ENCODE measurements around the gene KIAA1217.
A peak's percentile ranks its signal among the peaks of the same experiment; 100 is the strongest.

Gene KIAA1217

DNA sequence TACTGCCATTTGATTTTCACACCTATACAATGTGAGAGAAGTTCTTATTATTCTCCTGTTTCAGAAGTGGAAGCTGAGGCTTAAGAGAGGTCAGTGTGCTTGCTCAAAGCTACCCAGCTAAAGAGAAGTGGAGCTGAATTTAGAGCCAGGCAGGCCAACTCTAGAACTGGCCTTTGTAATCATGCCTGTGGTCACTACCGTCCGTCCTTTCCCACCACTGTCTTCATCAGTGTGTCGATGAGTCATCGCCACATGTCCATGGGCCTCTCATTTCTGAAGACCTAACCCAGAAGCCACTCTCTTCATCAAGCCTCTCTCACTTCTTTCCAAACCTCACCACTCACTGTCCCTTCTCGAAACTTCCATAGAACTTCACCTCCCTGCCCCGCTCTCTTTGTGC, 237.8 kb downstream of the KIAA1217 start:
- Histone ChIP-seq H2BK12ac (ENCODE audit: low read length) (no peak overlapping the region), H3K27me3 (ENCODE audit: insufficient read depth, low read length) (no peaks in the 10 kb centered on the region), H3K9me3 (ENCODE audit: insufficient read depth, low read depth, low read length) (no peaks in the 10 kb centered on the region), H3K4ac (ENCODE audit: low read depth, low read length) (peak overlapping the region; percentile 8), H3K18ac (ENCODE audit: low read length) (no peak overlapping the region), H3K36me3 (ENCODE audit: control insufficient read depth in 1 of 2, insufficient read depth in 2 of 2, low read length in 2 of 2) (peaks cover 6 to 17% of the 10 kb centered on the region in 2 experiments), H3K4me1 (ENCODE audit: control insufficient read depth in 1 of 2, insufficient read depth in 2 of 2, low read length in 2 of 2) (peaks cover 8 to 9% of the 10 kb centered on the region in 2 experiments), H3K79me1 (ENCODE audit: low read length) (peaks cover 4% of the 10 kb centered on the region), H3K9ac (ENCODE audit: low read length) (no peak overlapping the region), H3K23ac (ENCODE audit: low read length) (no peak overlapping the region), H3K27ac (ENCODE audit: low read depth, low read length) (peak overlapping the region; percentile 9), H4K12ac (ENCODE audit: low read depth, low read length) (no peak overlapping the region), H4K8ac (ENCODE audit: low read depth, low read length) (peak overlapping the region; percentile 1), H2BK120ac (ENCODE audit: insufficient read depth, low read length, poor library complexity) (no peak overlapping the region), H3K14ac (ENCODE audit: low read length) (peak overlapping the region; percentile 41), H3K4me2 (ENCODE audit: low read length) (no peak overlapping the region), H3K4me3 (ENCODE audit: low read depth, low read length) (no peak overlapping the region), H2AFZ (ENCODE audit: insufficient read depth, low read length, poor library complexity) (no peak overlapping the region), H2BK5ac (ENCODE audit: low read depth, low read length, poor library complexity) (no peak overlapping the region), H2AK5ac (ENCODE audit: low read length) (no peak overlapping the region), H4K91ac (ENCODE audit: low read depth, low read length) (no peak overlapping the region), H3K79me2 (ENCODE audit: control insufficient read depth, insufficient read depth, low read length, poor library complexity) (peaks cover 3% of the 10 kb centered on the region)
- DNase-seq: peak in 1 of 2 donors; percentile 12
- no CpG with 5 or more reads among the region's 6 CpGs for WGBS (ENCODE audit: extremely low coverage, insufficient coverage, insufficient read length)

- Histone ChIP-seq H2BK120ac (ENCODE audit: insufficient read depth, low read length, poor library complexity) (no peak overlapping the region), H3K79me1 (ENCODE audit: low read length) (peaks cover 4% of the 10 kb centered on the region), H4K12ac (ENCODE audit: low read depth, low read length) (peak overlapping the region; percentile 70), H3K18ac (ENCODE audit: low read length) (peak overlapping the region; percentile 59), H3K4me3 (ENCODE audit: low read depth, low read length) (no peak overlapping the region), H3K27ac (ENCODE audit: low read depth, low read length) (no peak overlapping the region), H2BK5ac (ENCODE audit: low read depth, low read length, poor library complexity) (no peak overlapping the region), H4K8ac (ENCODE audit: low read depth, low read length) (no peak overlapping the region), H3K9ac (ENCODE audit: low read length) (no peak overlapping the region), H3K23ac (ENCODE audit: low read length) (no peak overlapping the region), H2AFZ (ENCODE audit: insufficient read depth, low read length, poor library complexity) (no peak overlapping the region), H3K36me3 (ENCODE audit: control insufficient read depth in 1 of 2, insufficient read depth in 2 of 2, low read length in 2 of 2) (peaks cover 7 to 18% of the 10 kb centered on the region in 2 experiments), H2BK12ac (ENCODE audit: low read length) (peak overlapping the region; percentile 84), H3K14ac (ENCODE audit: low read length) (no peak overlapping the region), H3K4me1 (ENCODE audit: control insufficient read depth in 1 of 2, insufficient read depth in 2 of 2, low read length in 2 of 2) (peaks cover 7 to 8% of the 10 kb centered on the region in 2 experiments), H3K9me3 (ENCODE audit: insufficient read depth, low read depth, low read length) (no peaks in the 10 kb centered on the region), H3K4me2 (ENCODE audit: low read length) (no peak overlapping the region), H4K91ac (ENCODE audit: low read depth, low read length) (peak overlapping the region; percentile 55), H2AK5ac (ENCODE audit: low read length) (peak overlapping the region; percentile 62), H3K79me2 (ENCODE audit: control insufficient read depth, insufficient read depth, low read length, poor library complexity) (peaks cover 3% of the 10 kb centered on the region), H3K4ac (ENCODE audit: low read depth, low read length) (peak overlapping the region; percentile 69), H3K27me3 (ENCODE audit: insufficient read depth, low read length) (no peaks in the 10 kb centered on the region)
- no CpG with 5 or more reads among the region's 3 CpGs for WGBS (ENCODE audit: extremely low coverage, insufficient coverage, insufficient read length)
- DNase-seq: no peak
Observed at GRCh38 chr10:24448351-24448999, 239.5 kb downstream of the KIAA1217 start.

DNA sequence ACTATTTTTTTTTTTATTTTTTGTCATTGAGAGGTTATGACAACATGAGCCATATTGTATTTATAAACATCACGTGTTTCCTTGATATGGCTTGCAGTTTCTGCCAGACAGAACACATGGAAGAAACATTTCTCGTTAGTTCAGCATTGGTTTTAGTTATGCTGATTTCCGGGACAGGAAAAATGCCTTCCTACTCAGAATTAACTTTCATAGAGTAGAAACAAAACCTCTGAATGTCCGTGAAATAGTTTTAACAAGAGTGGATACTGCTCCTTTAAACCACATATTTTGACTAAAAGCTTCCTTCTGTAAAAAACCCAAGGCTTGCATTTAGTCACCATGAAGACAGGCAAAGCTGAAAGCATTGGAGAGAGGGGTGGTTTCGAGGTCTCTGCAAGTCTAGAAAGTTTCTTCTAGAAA, 240.4 kb downstream of the KIAA1217 start:
- H4K12ac ChIP-seq (ENCODE audit: low read depth, low read length): no peak overlapping the region
- H3K79me1 ChIP-seq (ENCODE audit: low read length): peaks cover 4% of the 10 kb centered on the region
- H3K36me3 ChIP-seq (ENCODE audit: control insufficient read depth in 1 of 2, insufficient read depth in 2 of 2, low read length in 2 of 2): peaks cover 7 to 13% of the 10 kb centered on the region in 2 experiments
- no peak overlapping the region for H2BK12ac ChIP-seq (ENCODE audit: low read length)
- WGBS (ENCODE audit: extremely low coverage, insufficient coverage, insufficient read length): no CpG with 5 or more reads among the region's 5 CpGs
- H3K27me3 ChIP-seq (ENCODE audit: insufficient read depth, low read length): no peaks in the 10 kb centered on the region
- no peaks in the 10 kb centered on the region for H3K9me3 ChIP-seq (ENCODE audit: insufficient read depth, low read depth, low read length)
- peaks cover 3% of the 10 kb centered on the region for H3K79me2 ChIP-seq (ENCODE audit: control insufficient read depth, insufficient read depth, low read length, poor library complexity)
- H2BK120ac ChIP-seq (ENCODE audit: insufficient read depth, low read length, poor library complexity): no peak overlapping the region
- no peak overlapping the region for H3K9ac ChIP-seq (ENCODE audit: low read length)
- H3K14ac ChIP-seq (ENCODE audit: low read length): no peak overlapping the region
- H3K4me1 ChIP-seq (ENCODE audit: control insufficient read depth in 1 of 2, insufficient read depth in 2 of 2, low read length in 2 of 2): peaks cover 5 to 6% of the 10 kb centered on the region in 2 experiments
- no peak overlapping the region for H3K4ac ChIP-seq (ENCODE audit: low read depth, low read length)
- no peak overlapping the region for H2BK5ac ChIP-seq (ENCODE audit: low read depth, low read length, poor library complexity)
- H4K8ac ChIP-seq (ENCODE audit: low read depth, low read length): no peak overlapping the region
- H3K27ac ChIP-seq (ENCODE audit: low read depth, low read length): no peak overlapping the region
- H3K4me3 ChIP-seq (ENCODE audit: low read depth, low read length): no peak overlapping the region
- no peak overlapping the region for H2AK5ac ChIP-seq (ENCODE audit: low read length)
- no peak for DNase-seq
- no peak overlapping the region for H4K91ac ChIP-seq (ENCODE audit: low read depth, low read length)
- H3K4me2 ChIP-seq (ENCODE audit: low read length): no peak overlapping the region
- H2AFZ ChIP-seq (ENCODE audit: insufficient read depth, low read length, poor library complexity): no peak overlapping the region
- no peak overlapping the region for H3K23ac ChIP-seq (ENCODE audit: low read length)
- no peak overlapping the region for H3K18ac ChIP-seq (ENCODE audit: low read length)

GRCh38 chr10:24449769-24450310, 240.9 kb downstream of the KIAA1217 start:
- Histone ChIP-seq H3K79me1 (ENCODE audit: low read length) (peaks cover 4% of the 10 kb centered on the region), H3K4me3 (ENCODE audit: low read depth, low read length) (no peak overlapping the region), H4K8ac (ENCODE audit: low read depth, low read length) (no peak overlapping the region), H2BK5ac (ENCODE audit: low read depth, low read length, poor library complexity) (no peak overlapping the region), H3K27me3 (ENCODE audit: insufficient read depth, low read length) (no peaks in the 10 kb centered on the region), H2AK5ac (ENCODE audit: low read length) (no peak overlapping the region), H3K4me1 (ENCODE audit: control insufficient read depth in 1 of 2, insufficient read depth in 2 of 2, low read length in 2 of 2) (peaks cover 5% of the 10 kb centered on the region in 2 experiments), H2BK12ac (ENCODE audit: low read length) (no peak overlapping the region), H3K23ac (ENCODE audit: low read length) (no peak overlapping the region), H3K18ac (ENCODE audit: low read length) (no peak overlapping the region), H2BK120ac (ENCODE audit: insufficient read depth, low read length, poor library complexity) (no peak overlapping the region), H3K4me2 (ENCODE audit: low read length) (no peak overlapping the region), H3K9ac (ENCODE audit: low read length) (no peak overlapping the region), H3K14ac (ENCODE audit: low read length) (no peak overlapping the region), H2AFZ (ENCODE audit: insufficient read depth, low read length, poor library complexity) (no peak overlapping the region), H3K36me3 (ENCODE audit: control insufficient read depth in 1 of 2, insufficient read depth in 2 of 2, low read length in 2 of 2) (peaks cover 7 to 15% of the 10 kb centered on the region in 2 experiments), H3K79me2 (ENCODE audit: control insufficient read depth, insufficient read depth, low read length, poor library complexity) (peaks cover 3% of the 10 kb centered on the region), H4K91ac (ENCODE audit: low read depth, low read length) (no peak overlapping the region), H4K12ac (ENCODE audit: low read depth, low read length) (no peak overlapping the region), H3K27ac (ENCODE audit: low read depth, low read length) (no peak overlapping the region), H3K9me3 (ENCODE audit: insufficient read depth, low read depth, low read length) (no peaks in the 10 kb centered on the region), H3K4ac (ENCODE audit: low read depth, low read length) (no peak overlapping the region)
- DNase-seq: no peak
- no CpG with 5 or more reads among the region's 3 CpGs for WGBS (ENCODE audit: extremely low coverage, insufficient coverage, insufficient read length)
